Activated T-helper 9 cell treated with anti-CD3 and anti-CD28 coated beads, Interleukin-2, amount 50 U/mL, for 16 hours (primary cell): ENCODE data around the gene HPS6.
A peak's percentile ranks its signal among the peaks of the same experiment; 100 is the strongest.
"Not testable (repeated sequence)": the region's sequence is repeated elsewhere in the genome, so short reads cannot be mapped to it uniquely, and the experiment has no call there.

ENCODE experiments used
- DNase-seq: peaks from one replicate; pipeline ENCODE4 v3.0.0-alpha.2; 2020; ENCODE audit warnings: low read depth

The HPS6 gene

GRCh38 chr10:102064868-102065560, at the start of gene HPS6:
Gene HPS6 (plus strand): TSS chr10:102065349. CDS start chr10:102065475, 126 bp downstream.
- peak; percentile 86 for DNase-seq

- DNase-seq: no peak
These were observed 48.7 kb upstream of the HPS6 start for GRCh38 chr10:102016416-102016815.

GRCh38 chr10:102017295-102017694, 47.9 kb upstream of the HPS6 start:
- DNase-seq: no peak

GRCh38 chr10:102020938-102021337, 44.2 kb upstream of the HPS6 start:
- no peak for DNase-seq

GRCh38 chr10:102024799-102025198, 40.4 kb upstream of the HPS6 start:
- no peak for DNase-seq

GRCh38 chr10:102027261-102027660, 37.9 kb upstream of the HPS6 start:
- no peak for DNase-seq

GRCh38 chr10:102033787-102034186, 31.4 kb upstream of the HPS6 start:
- no peak for DNase-seq

GRCh38 chr10:102035807-102036206, 29.3 kb upstream of the HPS6 start:
- DNase-seq: not testable (repeated sequence)

- DNase-seq: no peak
These were observed 26.7 kb upstream of the HPS6 start for GRCh38 chr10:102038410-102038809.

- no peak for DNase-seq
These were observed 24.7 kb upstream of the HPS6 start for GRCh38 chr10:102040305-102041050.

- DNase-seq: no peak
These were observed 19.9 kb upstream of the HPS6 start for GRCh38 chr10:102045292-102045691.

GRCh38 chr10:102046095-102046494, 19.1 kb upstream of the HPS6 start:
- no peak for DNase-seq

- DNase-seq: not testable (repeated sequence)
These were observed 10.1 kb upstream of the HPS6 start for GRCh38 chr10:102054881-102055646.

- peak; percentile 81 for DNase-seq
These were observed 9.3 kb upstream of the HPS6 start, which contains the start of gene ARMH3 for GRCh38 chr10:102055647-102056419. Gene ARMH3 (minus strand): TSS chr10:102056173. CDS start chr10:102040114, 16,059 bp downstream.

GRCh38 chr10:102059987-102060386, 5.2 kb upstream of the HPS6 start:
- no peak for DNase-seq

GRCh38 chr10:102064503-102064867, 664 bp upstream of the HPS6 start:
- DNase-seq: no peak

GRCh38 chr10:102065561-102066398, 631 bp downstream of the HPS6 start:
- no peak for DNase-seq

GRCh38 chr10:102066399-102067088, 1.4 kb downstream of the HPS6 start:
- no peak for DNase-seq

- no peak for DNase-seq
These were observed 2.2 kb downstream of the HPS6 start for GRCh38 chr10:102067091-102067916.
